A673 (cell line): ENCODE data around the gene RAB44.

Source experiments
- EZH2 ChIP-seq: fragments of 200-600 bp; sonication (generic); IDR thresholded peaks from 2 replicates; pipeline ENCODE4 v1.6.1; 2017; ENCODE audit warnings: borderline replicate concordance, low read depth, mild to moderate bottlenecking, mixed read lengths, antibody characterized with exemption, low read length; ENCODE audit not compliant: poor library complexity, severe bottlenecking
- TF ChIP-seq, protein P1 (sequence below): fragments of 300-800, 200-600 bp; sonication (generic); conservative IDR thresholded peaks from 2 replicates; pipeline ENCODE4 v1.5.1; 2017; ENCODE audit warnings: low read depth, mild to moderate bottlenecking, antibody characterized with exemption, low read length, moderate library complexity, mixed read lengths

DNA sequence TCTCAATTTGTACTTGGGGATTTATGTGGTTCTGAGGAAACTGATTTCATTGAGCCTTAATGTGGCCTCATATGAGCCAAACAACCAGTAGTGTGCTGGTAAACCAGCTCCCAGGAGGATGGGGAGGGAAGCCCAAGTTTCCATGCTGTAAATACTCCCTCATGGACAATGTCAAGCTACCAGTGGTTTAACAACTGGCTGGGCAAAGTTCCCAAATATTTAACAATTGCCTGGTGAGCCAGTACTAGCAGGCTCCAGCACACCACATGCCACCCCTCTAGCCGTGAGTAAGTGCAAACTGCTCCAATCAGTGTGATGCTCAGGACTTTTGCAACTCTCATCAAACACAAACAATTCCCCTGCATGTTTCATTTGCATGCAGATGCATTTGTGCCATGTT lies 38.4 kb upstream of the RAB44 start:
- TF ChIP-seq, protein P1, sequence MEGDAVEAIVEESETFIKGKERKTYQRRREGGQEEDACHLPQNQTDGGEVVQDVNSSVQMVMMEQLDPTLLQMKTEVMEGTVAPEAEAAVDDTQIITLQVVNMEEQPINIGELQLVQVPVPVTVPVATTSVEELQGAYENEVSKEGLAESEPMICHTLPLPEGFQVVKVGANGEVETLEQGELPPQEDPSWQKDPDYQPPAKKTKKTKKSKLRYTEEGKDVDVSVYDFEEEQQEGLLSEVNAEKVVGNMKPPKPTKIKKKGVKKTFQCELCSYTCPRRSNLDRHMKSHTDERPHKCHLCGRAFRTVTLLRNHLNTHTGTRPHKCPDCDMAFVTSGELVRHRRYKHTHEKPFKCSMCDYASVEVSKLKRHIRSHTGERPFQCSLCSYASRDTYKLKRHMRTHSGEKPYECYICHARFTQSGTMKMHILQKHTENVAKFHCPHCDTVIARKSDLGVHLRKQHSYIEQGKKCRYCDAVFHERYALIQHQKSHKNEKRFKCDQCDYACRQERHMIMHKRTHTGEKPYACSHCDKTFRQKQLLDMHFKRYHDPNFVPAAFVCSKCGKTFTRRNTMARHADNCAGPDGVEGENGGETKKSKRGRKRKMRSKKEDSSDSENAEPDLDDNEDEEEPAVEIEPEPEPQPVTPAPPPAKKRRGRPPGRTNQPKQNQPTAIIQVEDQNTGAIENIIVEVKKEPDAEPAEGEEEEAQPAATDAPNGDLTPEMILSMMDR = no peak
- TF ChIP-seq EZH2 = no peak
